ENCODE measurements around the gene MCRIP1. TPM values are rescaled to one million over a fixed set of nuclear protein-coding genes. Genes with fewer than 3 reads are reported as not detected.

Gene MCRIP1
- total and polyA plus RNA-seq, 10 of the 15 experiments (the other 5 are each of a cell fraction or from before 2014, with no cell fraction given), result 0.31 to 54.4 (median 30.8) TPM

- TF ChIP-seq CEBPB (IDR thresholded peaks at IDR 0.05; ENCODE audit: borderline replicate concordance in 1 of 2, low read depth in 2 of 2, low read length in 2 of 2), result no peak
Measured at GRCh38 chr17:81815646-81815986, 17.5 kb downstream of the MCRIP1 start (continued).

- Histone ChIP-seq H3K36me3 (ENCODE audit: control insufficient read depth in 2 of 2, insufficient read depth in 2 of 2, low read length in 1 of 2) (no peaks in the 10 kb centered on the region), H3K4me1 (ENCODE audit: control insufficient read depth, insufficient read depth, low read length) (no peaks in the 10 kb centered on the region), H3K27ac (ENCODE audit: control insufficient read depth, insufficient read depth) (no peak overlapping the region), H2AFZ (ENCODE audit: control insufficient read depth, low read depth, low read length) (no peak overlapping the region), H3K9ac (ENCODE audit: control insufficient read depth, insufficient read depth, low read length) (no peak overlapping the region), H3K4me3 (no peak overlapping the region), H3K9me3 (replicated peaks; ENCODE audit: control insufficient read depth, insufficient read depth, low read length) (no peaks in the 10 kb centered on the region), H3K79me2 (ENCODE audit: control insufficient read depth, insufficient read depth, low read length) (no peaks in the 10 kb centered on the region), H3K27me3 (replicated peaks in 1 of 2; ENCODE audit: control insufficient read depth in 2 of 2, insufficient read depth in 2 of 2, low read length in 1 of 2) (no peaks in the 10 kb centered on the region), H4K20me1 (ENCODE audit: control insufficient read depth, insufficient read depth) (no peaks in the 10 kb centered on the region), H3K4me2 (ENCODE audit: control insufficient read depth, insufficient read depth) (no peak overlapping the region)
- WGBS (ENCODE audit: insufficient coverage, insufficient replicate concordance, low lambda C conversion rate, missing lambda C conversion rate), result 21% methylated on average over 18 of the region's 24 CpGs
- ChIA-PET RAD21 (ENCODE audit: unreplicated experiment) (no interaction called here), CTCF (interaction anchor here (0.6 kb wide), 1 partner anchor 139 kb away, joined by 3 read pairs; no protein-coding TSS in a partner anchor), POLR2A (interaction anchor here (0.7 kb wide), 1 partner anchor 90 kb away, joined by 3 read pairs; no protein-coding TSS in a partner anchor), SMC1A (ENCODE audit: uncharacterized antibody, unreplicated experiment) (no interaction called here)
- intact Hi-C loops (cut with micrococcal nuclease; ENCODE audit: unreplicated experiment), result no loop called here
- in situ Hi-C loops (cut with MboI), result no loop called here
- DNase-seq (ENCODE audit: low read depth, low spot score) (no peak), ATAC-seq (no peak; the same call in none of the 3 replicates), FAIRE-seq (no peak)
- no TSS peak for BruUV-seq (replicated peaks)
- TF ChIP-seq POU2F2 (IDR thresholded peaks at IDR 0.05; ENCODE audit: borderline replicate concordance, low read depth, low read length) (no peak), SP1 (IDR thresholded peaks at IDR 0.05; ENCODE audit: low read depth, low read length) (no peak), IRF5 (IDR thresholded peaks at IDR 0.05; ENCODE audit: borderline replicate concordance) (no peak), NKRF (conservative IDR thresholded peaks at IDR 0.05) (no peak), ZNF274 (IDR thresholded peaks at IDR 0.05; ENCODE audit: insufficient read depth, insufficient read length) (no peak), HSF1 (IDR thresholded peaks at IDR 0.05; ENCODE audit: low read depth, low read length) (no peak), NFIC (IDR thresholded peaks at IDR 0.05; ENCODE audit: low read depth, low read length) (no peak), POLR2A (IDR thresholded peaks at IDR 0.05; ENCODE audit: low read depth, low read length) (no peak), KLF5 (IDR thresholded peaks at IDR 0.05; ENCODE audit: partially characterized antibody) (no peak), TBL1XR1 (IDR thresholded peaks at IDR 0.05; ENCODE audit: low read depth, low read length) (no peak), SREBF2 (IDR thresholded peaks at IDR 0.05; ENCODE audit: low read length) (no peak), HCFC1 (IDR thresholded peaks at IDR 0.05; ENCODE audit: low read length) (no peak), CEBPZ (IDR thresholded peaks at IDR 0.05; ENCODE audit: low read depth, low read length) (no peak)
Measured at GRCh38 chr17:81814748-81815645, 18.1 kb downstream of the MCRIP1 start.
